Astrocyte of the cerebellum (primary cell): ENCODE measurements around the gene CDKL1.
A peak's percentile ranks its signal among the peaks of the same experiment; 100 is the strongest.
"Not testable (repeated sequence)": the region's sequence is repeated elsewhere in the genome, so short reads cannot be mapped to it uniquely, and the experiment has no call there.

Source experiments
- DNase-seq: peaks from one replicate; pipeline ENCODE4 v3.0.0-alpha.2; 2011; ENCODE audit warnings: low read depth
- H3K4me3 ChIP-seq: 2 replicates; pipeline ENCODE4 v1.5.1; 2011; ENCODE audit warnings: mild to moderate bottlenecking, low read depth, low read length, moderate library complexity
- CTCF ChIP-seq: IDR thresholded peaks from 2 replicates; pipeline ENCODE4 v1.5.1; 2012; ENCODE audit warnings: low read length, low read depth, moderate library complexity, mild to moderate bottlenecking; ENCODE audit errors: missing control alignments
- in situ Hi-C: cut with HindIII; loops from 2 replicates; pipeline ENCODE4 v1.10.0; 2017; ENCODE audit warnings: low sequenced_read_pairs

Gene CDKL1

GRCh38 chr14:50331596-50331995 lies 65.1 kb downstream of the CDKL1 start:
- H3K4me3 ChIP-seq, result no peak overlapping the region
- DNase-seq, result no peak
- no peak for TF ChIP-seq CTCF
- in situ Hi-C loops, result loop anchor here (10.0 kb wide), 1 partner anchor 193 kb away; no protein-coding TSS in a partner anchor

GRCh38 chr14:50321009-50321660 lies 75.5 kb downstream of the CDKL1 start:
- in situ Hi-C loops, result no loop called here
- peak overlapping the region; percentile 27 for H3K4me3 ChIP-seq
- DNase-seq, result peak; percentile 82
- TF ChIP-seq CTCF, result peak; percentile 97

GRCh38 chr14:50320283-50320682 lies 76.4 kb downstream of the CDKL1 start:
- H3K4me3 ChIP-seq, result no peak overlapping the region
- no peak for TF ChIP-seq CTCF
- in situ Hi-C loops, result no loop called here
- no peak for DNase-seq

GRCh38 chr14:50319721-50320120 lies 77.0 kb downstream of the CDKL1 start:
- no peak for DNase-seq
- no peak for TF ChIP-seq CTCF
- no peak overlapping the region for H3K4me3 ChIP-seq
- in situ Hi-C loops, result no loop called here

GRCh38 chr14:50319293-50319692 lies 77.4 kb downstream of the CDKL1 start:
- no peak overlapping the region for H3K4me3 ChIP-seq
- in situ Hi-C loops, result no loop called here
- TF ChIP-seq CTCF, result no peak
- DNase-seq, result no peak

GRCh38 chr14:50318031-50318626 lies 78.6 kb downstream of the CDKL1 start:
- in situ Hi-C loops, result no loop called here
- no peak overlapping the region for H3K4me3 ChIP-seq
- DNase-seq, result no peak

GRCh38 chr14:50314098-50314497 lies 82.6 kb downstream of the CDKL1 start:
- in situ Hi-C loops, DNase-seq, H3K4me3 ChIP-seq: not testable (repeated sequence)

More at GRCh38 chr14:50318031-50318626, 78.6 kb downstream of the CDKL1 start:
- TF ChIP-seq CTCF, result peak; percentile 59
